GM19238 (cell line): ENCODE measurements around the gene ERO1A.

Source experiments
- DNase-seq: peaks from one replicate; pipeline ENCODE4 v3.0.0; 2011; ENCODE audit warnings: low spot score; ENCODE audit not compliant: insufficient read length

ERO1A gene

GRCh38 chr14:52609445-52610044, 85.8 kb downstream of the ERO1A start:
- no peak for DNase-seq

GRCh38 chr14:52607061-52607460, 88.3 kb downstream of the ERO1A start:
- DNase-seq: no peak

- no peak for DNase-seq
These were observed 93.2 kb downstream of the ERO1A start for GRCh38 chr14:52602131-52602530.

- DNase-seq: no peak
These were observed 95.4 kb downstream of the ERO1A start for GRCh38 chr14:52599974-52600373.

- DNase-seq: no peak
These were observed 96.8 kb downstream of the ERO1A start for GRCh38 chr14:52598568-52598967.

GRCh38 chr14:52596861-52597260, 98.5 kb downstream of the ERO1A start:
- no peak for DNase-seq

GRCh38 chr14:52596320-52596719, 99.0 kb downstream of the ERO1A start:
- no peak for DNase-seq

GRCh38 chr14:52590318-52590717, 105.0 kb downstream of the ERO1A start:
- DNase-seq: no peak
